Non-pigmented ciliary epithelial cell (primary cell): ENCODE results near the gene ESYT1.
"Not testable (repeated sequence)": the region's sequence is repeated elsewhere in the genome, so short reads cannot be mapped to it uniquely, and the experiment has no call there.

ENCODE experiments used
- DNase-seq: peaks from one replicate; pipeline ENCODE4 v3.0.0-alpha.2; 2010; ENCODE audit warnings: low read depth

Gene ESYT1

DNA sequence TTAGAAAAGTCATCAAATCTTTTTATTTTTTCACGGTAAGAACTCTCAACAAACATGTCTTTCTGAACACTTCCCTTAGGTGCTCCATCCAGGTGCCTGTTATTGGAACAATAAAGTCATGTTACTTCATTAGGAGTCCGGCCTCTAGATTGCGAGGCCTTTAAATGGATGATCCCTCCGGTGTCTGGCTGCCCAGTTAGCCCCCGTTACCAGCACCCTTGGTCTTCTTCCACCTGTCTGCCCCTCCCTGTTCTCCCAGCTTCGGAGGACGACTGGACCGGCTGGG is 24.3 kb upstream of the ESYT1 start:
- DNase-seq = no peak

DNA sequence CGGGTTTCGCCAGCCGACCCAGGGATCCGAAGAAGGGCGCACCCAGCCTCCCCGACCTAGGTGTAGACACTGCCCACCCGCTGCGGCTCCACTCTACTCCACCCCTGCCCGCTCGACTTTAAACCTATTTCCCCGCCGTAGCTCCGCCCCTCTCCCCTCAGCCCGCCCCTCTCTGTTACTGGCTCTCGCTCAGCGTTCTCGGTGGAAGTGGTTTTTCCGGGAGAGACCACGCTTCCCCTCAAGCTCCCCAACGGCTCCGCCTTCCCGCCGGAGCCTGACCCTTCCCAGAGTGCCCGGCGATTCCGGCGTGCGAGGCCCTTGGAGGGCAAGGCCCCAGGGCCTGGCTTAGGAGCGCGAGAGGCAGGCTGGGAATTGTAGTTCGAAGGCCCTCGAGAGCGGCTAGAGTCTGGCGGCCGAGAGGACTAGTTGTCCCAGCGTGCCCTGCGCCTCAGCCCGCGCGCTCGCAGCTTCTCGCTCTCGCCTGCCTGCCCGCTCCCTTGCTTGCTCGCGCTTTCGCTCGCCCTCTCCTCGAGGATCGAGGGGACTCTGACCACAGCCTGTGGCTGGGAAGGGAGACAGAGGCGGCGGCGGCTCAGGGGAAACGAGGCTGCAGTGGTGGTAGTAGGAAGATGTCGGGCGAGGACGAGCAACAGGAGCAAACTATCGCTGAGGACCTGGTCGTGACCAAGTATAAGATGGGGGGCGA is 23.8 kb upstream of the ESYT1 start, which contains the start of gene PA2G4:
TSS of gene PA2G4 (plus strand) at position 451 of the 706 bp plus-strand sequence. CDS start at position 630, 179 bp downstream.
- peak; percentile 92 for DNase-seq

- DNase-seq = no peak
Observed at GRCh38 chr12:56104815-56105608, 23.1 kb upstream of the ESYT1 start.

- no peak for DNase-seq
Observed at GRCh38 chr12:56105609-56105902, 22.5 kb upstream of the ESYT1 start.

DNA sequence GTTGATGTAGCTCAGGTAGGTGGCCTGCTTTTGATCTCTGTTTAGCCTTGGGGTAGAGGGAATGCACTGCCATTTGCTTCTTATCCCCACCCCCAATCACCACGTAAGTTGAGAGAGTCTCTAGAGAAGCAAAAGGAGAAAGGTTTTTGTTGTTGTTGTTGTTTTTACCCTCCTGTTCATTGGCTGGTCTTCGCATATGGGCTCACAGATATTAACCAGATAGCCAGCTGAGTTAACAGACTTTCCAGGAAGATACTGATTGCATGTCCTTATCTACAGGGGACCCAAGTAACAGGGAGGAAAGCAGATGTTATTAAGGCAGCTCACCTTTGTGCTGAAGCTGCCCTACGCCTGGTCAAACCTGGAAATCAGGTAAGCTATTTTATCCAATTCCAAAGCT is 20.8 kb upstream of the ESYT1 start:
- no peak for DNase-seq

DNA sequence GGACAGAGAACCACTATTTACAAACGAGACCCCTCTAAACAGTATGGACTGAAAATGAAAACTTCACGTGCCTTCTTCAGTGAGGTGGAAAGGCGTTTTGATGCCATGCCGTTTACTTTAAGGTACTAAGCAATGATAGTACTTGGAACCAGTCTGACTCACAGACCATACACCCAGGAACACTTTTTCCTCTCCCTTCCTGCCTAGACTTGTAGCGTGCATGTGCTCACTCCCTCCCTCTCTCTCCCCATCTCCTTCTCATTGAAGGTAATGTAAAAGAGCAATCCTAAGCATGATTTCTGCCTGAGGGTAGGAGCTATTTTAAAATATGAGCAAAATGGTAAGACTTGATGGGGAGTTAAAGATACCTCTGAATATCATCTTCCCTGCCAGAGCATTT is 17.5 kb upstream of the ESYT1 start:
- no peak for DNase-seq

- no peak for DNase-seq
Observed at GRCh38 chr12:56114084-56114483, 14.0 kb upstream of the ESYT1 start.

DNA sequence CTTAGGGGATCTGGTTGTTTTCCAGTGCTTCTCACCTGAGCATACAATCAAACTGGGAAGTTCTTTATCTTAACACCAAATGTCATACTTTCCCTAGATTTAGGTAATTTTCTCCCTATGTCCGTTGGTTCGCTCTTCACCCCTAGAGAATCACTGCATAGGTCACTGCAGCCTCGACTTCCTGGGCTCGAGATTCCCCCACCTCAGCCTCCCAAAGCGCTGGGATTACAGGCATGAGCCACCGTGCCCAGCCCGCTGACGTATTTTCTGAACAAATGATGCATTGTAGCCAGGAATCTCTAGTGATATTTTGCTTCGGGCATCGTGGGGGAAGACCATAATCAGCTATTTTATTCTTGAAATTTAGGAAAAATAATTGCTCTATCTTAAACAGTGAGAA is 12.7 kb upstream of the ESYT1 start:
- no peak for DNase-seq

GRCh38 chr12:56116267-56117081 is 11.6 kb upstream of the ESYT1 start, which contains the start of gene RPL41:
Gene RPL41 (plus strand): TSS chr12:56116633.
- no peak for DNase-seq

DNA sequence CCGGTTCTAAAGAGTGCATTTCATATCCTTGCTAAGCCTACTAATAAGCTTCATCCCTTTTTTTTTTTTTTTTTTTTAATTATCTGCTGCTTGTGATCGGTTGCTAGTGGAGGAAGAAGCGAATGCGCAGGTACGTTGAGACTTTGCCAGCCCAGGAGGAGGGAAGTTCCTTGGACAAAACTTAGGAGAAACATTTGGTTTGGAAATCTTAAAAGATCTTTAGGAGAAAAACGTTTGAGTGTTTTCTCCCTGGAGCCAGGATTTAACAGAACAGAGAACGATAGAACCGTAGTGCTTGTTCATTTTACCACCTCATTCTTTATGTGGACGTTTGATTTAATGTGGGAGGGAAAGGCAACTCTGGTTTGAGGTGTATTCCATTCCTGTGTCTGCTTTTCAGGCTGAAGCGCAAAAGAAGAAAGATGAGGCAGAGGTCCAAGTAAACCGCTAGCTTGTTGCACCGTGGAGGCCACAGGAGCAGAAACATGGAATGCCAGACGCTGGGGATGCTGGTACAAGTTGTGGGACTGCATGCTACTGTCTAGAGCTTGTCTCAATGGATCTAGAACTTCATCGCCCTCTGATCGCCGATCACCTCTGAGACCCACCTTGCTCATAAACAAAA is 10.9 kb upstream of the ESYT1 start:
- DNase-seq = not testable (repeated sequence)

GRCh38 chr12:56117778-56118687 is 10.0 kb upstream of the ESYT1 start, which contains the start of gene ZC3H10:
Gene ZC3H10 (plus strand): TSS chr12:56118266. CDS start chr12:56120563, 2,297 bp downstream.
- peak; percentile 97 for DNase-seq

DNA sequence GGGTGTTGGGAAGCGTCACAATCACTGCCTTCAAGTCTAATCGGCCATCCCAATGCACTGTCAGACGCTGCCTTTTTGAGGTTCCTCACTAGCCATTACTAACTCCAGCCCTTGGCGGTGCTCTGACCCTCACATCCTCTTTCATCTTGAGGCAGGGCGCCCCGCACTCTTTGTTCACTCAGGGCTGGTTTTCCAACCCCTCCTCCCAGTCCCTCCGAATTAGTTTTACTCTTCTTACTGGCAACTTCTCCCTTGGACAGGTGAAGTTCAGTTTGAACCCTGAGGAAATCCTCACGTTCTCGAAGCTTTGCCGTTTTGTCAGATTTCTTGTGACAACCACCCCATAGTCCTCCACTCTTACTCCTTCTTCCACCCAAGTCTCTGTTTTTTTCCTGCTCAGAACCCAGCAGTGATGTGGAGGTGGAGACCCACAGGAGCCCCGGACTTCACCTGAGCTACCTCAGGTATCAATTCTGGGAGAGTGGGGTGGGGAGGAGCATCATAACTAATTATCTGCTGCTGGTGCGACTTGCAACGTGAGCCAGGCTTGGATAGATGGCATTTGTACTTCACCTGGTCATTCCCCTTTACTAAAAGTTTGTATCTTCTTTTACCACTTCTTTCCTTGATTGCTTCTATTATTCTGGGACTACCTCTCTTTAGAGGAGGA is 9.2 kb upstream of the ESYT1 start:
- no peak for DNase-seq

GRCh38 chr12:56119361-56119796 is 8.7 kb upstream of the ESYT1 start:
- DNase-seq = peak; percentile 82

GRCh38 chr12:56120158-56120846 is 7.8 kb upstream of the ESYT1 start:
- DNase-seq = no peak

DNA sequence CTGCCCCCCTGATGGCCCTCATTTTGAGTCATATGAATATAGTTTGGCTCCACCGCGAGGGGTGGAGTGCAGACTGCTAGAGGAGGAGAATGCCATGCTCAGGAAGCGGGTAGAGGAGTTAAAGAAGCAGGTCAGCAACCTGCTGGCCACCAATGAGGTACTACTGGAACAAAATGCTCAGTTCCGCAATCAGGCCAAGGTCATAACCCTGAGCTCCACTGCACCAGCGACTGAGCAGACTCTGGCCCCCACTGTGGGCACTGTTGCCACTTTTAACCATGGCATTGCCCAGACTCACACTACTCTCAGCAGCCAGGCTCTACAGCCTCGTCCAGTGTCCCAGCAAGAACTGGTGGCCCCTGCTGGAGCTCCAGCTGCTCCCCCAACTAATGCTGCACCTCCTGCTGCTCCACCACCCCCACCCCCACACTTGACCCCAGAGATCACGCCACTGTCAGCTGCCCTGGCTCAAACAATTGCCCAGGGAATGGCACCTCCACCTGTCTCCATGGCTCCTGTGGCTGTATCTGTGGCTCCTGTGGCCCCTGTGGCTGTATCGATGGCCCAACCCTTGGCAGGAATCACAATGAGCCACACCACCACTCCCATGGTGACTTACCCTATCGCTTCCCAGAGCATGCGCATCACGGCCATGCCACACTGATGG is 6.7 kb upstream of the ESYT1 start:
- no peak for DNase-seq

GRCh38 chr12:56122637-56123036 is 5.4 kb upstream of the ESYT1 start:
- no peak for DNase-seq

DNA sequence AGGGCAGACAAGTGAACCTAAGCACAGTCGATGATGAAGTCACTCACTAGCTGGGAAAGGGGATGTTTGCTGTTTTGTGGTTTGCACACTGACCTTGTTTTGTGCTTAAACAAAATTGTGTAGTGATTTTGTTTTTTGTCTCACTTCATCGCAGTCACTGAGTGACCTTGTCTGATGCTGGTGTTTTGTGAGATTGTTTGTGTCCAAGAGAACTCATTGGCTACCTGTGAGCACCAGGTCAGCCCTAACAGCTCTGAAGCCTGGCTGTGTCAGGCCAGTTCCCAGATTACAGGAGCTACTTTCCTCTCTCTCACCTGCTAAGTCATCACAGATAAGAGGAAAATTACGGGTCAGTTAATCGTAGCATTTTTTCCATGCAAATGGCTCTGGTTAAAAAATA is 3.9 kb upstream of the ESYT1 start:
- DNase-seq = no peak

DNA sequence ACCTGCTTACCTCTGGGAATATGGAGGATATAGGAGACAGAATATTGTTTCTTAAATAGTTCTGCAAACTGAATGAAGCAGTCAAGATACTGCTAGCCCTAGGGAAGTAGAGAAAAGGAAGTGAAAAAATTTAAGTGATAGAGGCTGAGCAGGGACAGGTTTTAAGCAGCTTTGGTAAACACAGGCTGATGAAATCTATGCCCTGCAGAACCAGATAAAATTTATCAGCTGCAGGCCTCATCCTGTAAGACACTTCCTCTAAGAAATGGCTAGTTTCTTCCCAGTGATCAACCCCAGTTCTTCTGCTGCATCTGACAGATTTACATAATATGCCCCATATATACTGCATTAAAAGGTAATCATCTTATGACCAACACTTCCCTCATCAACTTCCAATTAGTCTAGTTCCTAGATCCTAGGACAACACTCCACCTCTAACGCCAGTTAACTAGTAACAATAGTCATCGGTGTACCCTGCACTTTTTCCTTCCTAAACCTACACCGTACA is 1.3 kb upstream of the ESYT1 start:
- DNase-seq = no peak

GRCh38 chr12:56127485-56127887 is 581 bp upstream of the ESYT1 start:
- DNase-seq = no peak
